Gastrocnemius medialis (tissue), 4 donors: Measurements from ENCODE around the gene DLG1.

ENCODE experiments used
- CTCF ChIP-seq, 5 experiments: fragments of 450-650 bp in 3 of 5; fragments of 200-600 bp in 2 of 5; sonication (generic) in 2 of 5; IDR thresholded peaks in 4 of 5; conservative IDR thresholded peaks in 1 of 5; 1 replicate in 4 of 5; 2 replicates in 1 of 5; pipeline ENCODE4 v1.5.1; 2016 to 2019; ENCODE audit warnings: antibody characterized with exemption in 5 of 5, mild to moderate bottlenecking in 3 of 5, moderate library complexity in 3 of 5
- POLR2A ChIP-seq, 2 donors: fragments of 450-650 bp; IDR thresholded peaks; one replicate each; pipeline ENCODE4 v1.6.1; 2017; ENCODE audit warnings: antibody characterized with exemption in 2 of 2, mild to moderate bottlenecking in 2 of 2, moderate library complexity in 2 of 2

- TF ChIP-seq POLR2A (IDR thresholded peaks at IDR 0.05) (no peak), CTCF (IDR thresholded peaks at IDR 0.05 in 4 of 5, conservative IDR thresholded peaks at IDR 0.05 in 1 of 5) (no peak)
Measured at GRCh38 chr3:197283045-197283444, 15.4 kb downstream of the DLG1 start.
